Iris pigment epithelial cell (primary cell): ENCODE data around the gene ADAM33.

Source experiments
- DNase-seq: peaks from one replicate; pipeline ENCODE4 v3.0.0-alpha.2; 2011; ENCODE audit warnings: low read depth

The ADAM33 gene

DNA sequence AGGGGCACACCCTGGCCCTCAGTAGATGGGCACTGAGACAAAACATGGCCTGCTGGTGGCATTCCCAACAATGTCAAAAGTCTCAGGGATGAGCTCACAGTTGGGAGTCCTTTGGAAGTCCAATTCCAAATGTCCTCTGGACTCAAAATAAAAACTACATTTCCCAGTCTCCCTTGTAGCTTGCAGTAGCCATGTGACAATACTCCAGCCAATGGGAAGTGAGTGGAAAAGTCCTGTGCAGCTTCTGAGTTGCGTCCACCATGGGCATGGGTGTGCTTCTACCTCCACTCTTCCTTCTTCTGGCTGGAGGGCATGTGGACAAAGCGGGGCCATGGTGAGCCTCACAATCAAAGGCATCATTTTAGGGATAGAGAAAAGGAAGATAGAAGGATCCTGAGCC is 5.8 kb upstream of the ADAM33 start:
- DNase-seq = peak; percentile 54

DNA sequence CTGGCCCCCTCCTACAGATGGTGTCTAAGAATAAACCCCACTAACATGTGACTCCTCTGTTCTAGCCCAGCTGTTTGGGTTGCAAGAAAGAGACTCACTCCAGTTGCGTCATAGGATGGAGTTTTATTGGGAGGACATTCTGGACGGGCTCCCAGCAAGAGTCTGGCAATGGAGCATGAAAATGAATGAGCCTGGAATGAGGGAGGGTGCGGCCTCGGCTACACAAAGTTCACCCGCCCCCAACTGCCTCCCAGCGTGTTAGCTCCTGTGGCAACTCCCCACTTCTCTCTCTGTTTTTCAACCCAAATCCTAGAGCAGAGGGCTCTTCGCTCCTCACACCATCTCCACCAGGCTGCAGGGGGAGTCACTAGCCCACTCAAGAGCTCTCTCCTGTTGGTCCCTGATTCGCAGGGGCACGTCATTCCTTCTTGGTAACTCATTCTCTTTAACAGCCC is 5.1 kb upstream of the ADAM33 start:
- DNase-seq = peak; percentile 79

DNA sequence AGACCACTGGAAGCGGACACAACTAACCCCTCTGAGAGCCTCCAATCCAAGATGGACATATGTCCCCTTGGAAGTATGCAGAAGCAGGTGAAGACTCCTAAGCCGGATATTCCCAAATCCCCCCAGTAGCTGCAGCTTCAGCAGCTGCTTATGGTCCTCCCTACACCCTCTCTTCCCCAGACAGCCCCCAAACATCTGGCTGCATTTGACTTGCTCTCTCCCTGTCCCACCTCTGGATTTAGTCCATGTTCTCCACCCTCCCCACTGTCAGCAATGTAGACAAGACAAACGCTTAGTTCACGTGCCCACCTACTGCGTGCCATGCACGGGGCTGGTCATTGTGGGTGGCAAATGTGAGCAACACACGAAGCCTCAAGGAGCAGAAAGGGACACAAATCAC is 4.6 kb upstream of the ADAM33 start:
- no peak for DNase-seq

DNA sequence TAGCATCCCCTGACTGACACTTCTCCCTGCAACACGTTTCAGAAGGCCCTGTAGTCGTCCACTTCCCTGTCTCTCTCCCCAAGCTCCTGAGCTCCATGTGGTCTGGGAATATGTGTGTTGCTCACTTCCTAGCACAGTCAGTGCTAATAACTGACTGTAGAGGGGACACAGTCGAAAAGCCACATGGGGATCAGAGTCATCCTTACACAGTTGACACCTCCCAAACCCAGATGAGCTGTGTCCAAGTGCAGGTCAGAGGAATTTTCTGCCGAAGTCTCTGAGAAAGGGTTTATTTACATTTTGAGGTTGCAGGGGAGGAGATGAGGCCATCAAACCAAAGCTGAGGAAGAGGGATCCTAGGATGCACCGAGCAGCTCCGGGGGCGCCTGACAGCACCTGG is 3.5 kb upstream of the ADAM33 start:
- no peak for DNase-seq

DNA sequence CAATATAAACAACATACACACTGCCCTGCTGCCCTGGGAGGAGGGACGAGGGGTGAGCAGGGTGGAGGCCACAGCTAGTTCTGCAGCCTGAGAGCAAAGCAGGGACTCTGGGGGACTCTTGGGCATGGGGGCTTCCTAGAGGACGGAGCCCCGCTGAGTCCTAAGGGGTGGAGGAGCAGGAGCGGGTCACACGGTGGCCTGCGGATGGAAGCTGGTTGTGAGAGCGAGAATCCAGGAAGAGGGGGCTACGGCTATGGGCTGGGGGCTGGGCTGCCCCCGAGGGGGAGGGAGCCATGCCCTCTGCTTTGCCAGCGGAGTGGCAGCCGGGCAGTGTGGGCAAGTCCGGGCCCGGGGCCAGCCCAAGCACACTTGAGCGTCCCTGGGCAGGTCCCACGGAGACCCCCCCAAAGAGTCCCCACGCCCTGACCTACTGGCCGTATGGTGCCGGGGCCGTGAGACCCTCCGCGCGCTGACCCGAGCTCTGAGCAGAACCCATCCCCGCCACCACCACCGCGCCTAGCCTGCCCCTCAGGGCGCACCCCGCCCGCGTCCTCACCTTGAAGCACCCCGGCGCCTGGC is 369 bp downstream of the ADAM33 start:
- DNase-seq = no peak

DNA sequence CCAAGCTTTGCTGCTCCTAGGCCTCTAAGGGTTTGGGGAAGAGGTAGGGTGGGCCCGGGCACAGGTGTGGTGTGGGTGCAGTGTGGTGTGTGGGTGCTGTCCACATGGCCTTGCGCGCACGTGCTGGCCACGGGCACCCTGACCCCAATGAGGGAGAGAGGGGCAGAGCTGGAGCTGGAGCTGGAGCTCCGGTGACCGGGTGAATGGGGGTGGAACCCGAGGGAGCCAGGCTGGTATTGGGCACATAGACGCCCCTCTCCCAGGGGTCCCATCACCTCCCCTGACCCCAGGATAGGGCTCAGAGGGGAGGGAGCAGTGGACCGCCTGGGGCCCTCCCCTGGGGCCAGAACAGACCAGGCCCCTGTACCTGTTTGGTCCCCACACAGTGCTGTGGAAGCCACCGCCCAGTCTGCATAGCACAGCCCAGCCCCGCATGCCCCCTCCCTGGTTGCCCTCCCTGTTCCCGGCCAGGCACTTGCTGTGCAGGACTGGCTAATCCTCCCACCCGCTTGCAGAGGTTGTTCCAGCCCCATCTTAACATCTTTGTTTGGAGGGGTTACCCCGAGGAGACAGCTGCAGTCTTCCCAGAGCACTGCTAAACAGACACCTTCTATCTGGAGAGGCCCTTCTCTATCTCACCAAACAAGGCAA is 984 bp downstream of the ADAM33 start:
- DNase-seq = no peak

DNA sequence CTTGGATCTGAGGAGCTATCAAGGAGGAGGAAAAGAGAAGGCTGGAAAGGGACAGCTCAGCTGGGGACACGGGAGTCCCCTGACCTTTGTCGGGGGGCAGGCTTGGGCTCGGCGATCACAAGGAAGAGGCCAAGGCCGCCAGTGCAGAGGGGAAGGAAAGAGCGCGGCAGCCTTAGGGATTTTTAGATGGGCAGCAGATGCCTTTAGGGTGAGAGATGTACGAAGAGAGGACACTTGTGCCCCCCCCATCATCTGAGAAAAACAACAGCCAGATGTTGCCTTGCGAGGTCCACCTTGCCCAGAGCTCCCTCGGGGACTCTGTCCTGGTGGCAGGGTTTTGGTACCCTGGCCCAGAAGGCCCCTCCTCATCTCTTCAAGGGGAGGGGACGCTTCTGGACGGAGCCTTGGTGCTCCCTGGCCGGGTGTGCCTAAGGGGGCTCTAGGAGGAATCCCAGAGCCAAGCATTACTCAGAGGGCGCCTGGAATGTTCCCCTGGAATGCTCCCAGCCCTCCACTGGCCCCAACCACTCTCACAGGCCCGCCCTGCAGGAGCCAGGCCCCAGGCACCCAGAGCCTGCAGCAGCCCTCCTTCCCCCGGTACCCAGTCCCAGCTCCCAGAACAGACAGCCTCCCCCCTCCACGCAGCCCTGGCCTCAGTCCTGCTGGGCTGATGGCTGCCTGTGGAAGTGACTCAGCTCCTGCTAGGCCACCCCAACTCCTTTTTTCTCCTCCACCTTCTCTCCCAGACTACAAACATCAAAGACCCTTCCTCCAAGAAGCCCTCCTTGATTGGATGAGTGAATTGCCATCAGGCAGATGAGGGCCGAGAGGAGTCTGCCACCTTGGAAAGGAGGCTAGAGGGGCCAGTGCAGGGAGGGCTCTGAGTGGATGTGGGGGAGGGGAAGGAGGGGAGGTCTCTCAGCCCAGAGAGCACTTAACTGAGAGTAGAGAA is 1.8 kb downstream of the ADAM33 start:
- peak; percentile 43 for DNase-seq

DNA sequence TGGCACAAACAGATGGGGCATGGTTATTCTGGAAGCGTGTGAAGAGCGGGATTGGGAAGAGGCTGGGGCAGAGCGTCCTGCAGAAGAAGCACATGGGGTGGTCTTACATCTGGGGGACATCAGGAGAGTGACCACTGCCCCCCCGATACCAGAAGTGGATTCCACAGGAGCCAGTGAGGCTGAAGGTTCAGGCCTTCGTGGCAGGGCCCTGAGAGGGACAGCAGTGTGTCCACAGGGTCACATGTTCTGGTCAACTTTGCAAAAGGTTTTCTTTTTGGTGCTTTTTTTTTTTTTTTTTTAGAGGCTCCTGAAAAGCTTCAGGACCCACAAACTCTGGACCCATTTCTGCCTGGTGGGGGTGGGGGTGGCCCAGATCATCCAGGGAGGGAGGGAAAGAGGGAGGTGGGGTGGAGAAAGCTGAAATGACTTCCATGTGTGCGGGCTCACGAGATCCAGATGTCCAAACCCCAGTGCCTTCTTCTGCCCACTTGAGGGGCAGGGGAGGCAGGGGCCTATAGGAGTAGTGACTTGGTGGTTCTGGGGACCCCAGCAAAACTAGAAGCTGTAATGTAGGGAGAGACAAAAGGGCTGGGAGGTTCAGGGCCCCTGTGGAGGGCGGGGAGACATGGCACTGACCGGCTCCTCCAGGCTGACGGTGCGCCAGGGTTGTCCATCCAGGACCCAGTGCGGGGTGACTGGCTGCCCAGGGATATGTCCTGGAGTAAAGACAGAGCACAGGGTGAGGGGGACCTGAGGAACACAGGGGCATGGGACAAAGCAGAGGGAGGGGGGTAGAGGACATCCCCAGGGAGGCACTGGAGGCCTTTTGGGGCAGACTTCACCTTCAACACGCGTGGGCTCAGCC is 2.7 kb downstream of the ADAM33 start:
- DNase-seq = no peak

DNA sequence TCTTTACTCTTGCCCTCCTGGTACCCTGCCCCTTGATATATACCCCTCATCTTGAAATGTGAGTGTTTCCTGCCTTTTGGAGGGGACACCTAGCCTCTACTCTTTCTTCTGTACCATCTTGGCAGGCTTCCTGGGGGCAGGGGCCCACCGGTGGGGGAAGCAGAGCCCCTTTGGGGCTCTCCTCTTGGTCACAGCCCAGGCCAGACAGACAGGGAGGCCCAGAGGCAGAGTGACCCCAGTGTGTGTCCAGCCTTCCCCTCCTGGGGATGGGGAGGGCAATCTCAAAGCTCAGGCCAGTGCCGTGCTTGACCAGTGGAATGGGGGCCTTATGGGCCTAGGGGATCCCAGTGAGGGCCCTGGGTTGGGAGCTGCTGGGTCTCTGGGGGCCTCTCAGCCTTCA is 3.6 kb downstream of the ADAM33 start:
- DNase-seq = no peak

DNA sequence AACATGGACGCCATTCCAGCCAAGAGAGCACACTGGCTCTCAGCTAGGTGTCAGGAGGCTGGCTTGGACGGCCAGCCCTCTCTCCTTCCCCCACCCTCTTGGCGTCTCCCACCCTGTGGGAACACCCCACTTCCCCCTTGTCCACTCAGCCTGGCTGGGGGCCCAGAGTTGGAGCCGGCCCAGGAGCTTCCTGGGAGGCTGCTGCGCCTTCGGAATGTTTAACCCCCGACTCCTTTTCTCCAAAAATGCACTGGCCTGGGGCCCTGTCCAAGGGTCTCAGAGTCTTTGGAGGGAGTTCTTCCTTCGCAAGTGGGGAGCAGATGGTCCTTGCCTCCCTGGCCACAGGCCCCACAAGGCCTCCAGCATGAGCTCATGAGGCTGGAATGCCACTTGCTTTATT is 4.1 kb downstream of the ADAM33 start:
- DNase-seq = peak; percentile 22

DNA sequence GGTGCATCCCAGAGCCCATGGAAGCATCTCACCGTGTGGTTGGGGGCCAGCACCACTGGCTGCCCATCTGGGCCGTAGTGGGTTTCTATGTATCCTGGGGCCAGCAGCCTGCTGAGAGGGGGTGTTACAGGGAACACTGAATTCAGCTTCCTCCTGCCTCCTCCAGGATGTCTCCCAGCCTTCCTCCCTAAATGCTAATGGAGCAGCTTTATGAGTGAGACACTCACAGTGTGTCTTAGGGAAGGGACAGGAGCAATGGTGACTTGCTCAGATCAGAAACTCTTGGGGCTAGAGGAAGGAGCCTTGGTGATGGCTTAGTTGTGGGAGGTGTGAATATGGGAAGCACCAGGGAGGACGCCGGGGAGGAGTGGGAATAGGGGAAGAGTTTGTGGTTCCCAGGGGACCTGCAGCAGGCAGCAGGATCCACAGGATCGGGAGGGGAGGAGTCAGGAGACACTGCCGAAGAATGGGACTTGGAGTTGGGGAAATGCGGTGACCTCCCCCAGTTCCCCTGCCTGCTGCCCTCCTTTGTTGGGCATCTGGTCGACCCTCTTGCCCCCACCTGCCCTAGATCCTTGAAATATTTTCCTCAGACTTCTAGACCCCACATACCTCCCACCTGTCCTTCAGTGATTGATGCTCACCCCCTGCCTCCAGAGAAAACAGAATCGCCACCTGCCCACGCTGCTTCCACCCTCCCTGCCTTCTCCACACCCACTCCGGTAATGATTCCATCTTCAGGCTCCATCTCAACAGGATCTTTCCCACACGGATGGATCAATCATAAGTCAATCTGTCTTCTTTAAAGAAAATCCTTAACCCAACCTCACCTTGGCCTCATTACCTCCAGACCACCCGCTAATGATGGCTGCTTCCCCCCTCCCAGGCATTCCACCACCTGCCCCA is 6.6 kb downstream of the ADAM33 start:
- DNase-seq = no peak

DNA sequence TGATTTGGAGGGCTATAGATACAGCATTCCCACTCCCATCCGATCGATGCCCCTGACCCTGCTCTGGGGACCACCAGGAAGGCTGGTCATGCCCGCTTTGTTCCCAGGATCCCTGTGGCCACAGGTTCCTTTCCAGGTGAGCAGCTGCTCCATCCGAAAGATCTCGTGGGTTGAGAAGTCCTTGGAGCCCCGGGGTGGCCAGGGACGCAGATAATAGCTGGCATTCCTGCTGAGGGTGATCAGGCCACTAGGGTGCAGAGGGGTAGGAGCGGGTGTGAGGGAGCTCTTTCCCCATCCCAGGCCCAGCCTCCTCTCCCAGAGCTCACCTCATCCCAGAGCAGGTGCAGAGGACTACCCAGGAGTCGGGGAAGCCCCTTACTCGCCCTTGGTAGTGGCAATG is 7.4 kb downstream of the ADAM33 start:
- no peak for DNase-seq

DNA sequence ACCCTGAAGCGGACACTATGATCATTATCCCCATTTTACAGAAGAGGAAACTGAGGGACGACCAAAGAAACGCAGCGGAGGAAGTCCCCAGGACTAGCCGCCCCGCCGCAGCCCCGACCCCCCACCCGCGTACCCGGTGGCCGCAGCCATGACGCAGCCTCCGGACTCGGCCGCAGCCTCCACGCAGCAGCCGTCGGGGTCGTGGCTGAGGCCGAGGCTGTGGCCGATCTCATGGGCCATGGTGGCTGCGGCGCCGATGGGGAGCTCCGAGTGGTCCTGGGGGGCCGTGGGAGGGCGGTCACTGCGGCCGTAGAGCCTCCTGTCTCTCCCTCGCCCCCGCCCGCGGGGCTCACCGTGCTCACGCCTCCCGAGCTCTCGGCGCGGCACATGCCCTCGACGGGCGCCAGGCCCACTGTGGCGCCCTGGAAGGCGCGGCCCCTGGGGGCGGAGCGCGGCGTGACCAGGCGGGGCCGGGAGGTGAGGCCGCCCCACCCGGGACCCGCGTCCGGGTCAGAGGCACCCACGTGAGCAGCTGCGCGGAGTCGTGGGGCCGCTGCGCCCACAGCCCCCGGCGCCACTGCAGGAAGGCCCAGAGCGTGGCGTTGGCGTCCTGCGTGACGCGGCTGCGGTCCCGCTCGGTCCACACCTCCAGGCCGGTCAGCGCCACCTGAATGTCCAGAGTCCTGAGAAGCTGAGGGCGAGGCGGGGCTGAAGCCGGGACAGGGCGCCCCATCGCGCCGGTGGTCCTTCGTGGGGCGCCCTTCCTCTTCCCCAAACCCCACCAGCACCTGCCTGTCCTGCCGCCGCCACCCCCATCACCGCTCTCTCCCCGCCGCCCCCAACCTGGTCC is 8.4 kb downstream of the ADAM33 start:
- DNase-seq = no peak

DNA sequence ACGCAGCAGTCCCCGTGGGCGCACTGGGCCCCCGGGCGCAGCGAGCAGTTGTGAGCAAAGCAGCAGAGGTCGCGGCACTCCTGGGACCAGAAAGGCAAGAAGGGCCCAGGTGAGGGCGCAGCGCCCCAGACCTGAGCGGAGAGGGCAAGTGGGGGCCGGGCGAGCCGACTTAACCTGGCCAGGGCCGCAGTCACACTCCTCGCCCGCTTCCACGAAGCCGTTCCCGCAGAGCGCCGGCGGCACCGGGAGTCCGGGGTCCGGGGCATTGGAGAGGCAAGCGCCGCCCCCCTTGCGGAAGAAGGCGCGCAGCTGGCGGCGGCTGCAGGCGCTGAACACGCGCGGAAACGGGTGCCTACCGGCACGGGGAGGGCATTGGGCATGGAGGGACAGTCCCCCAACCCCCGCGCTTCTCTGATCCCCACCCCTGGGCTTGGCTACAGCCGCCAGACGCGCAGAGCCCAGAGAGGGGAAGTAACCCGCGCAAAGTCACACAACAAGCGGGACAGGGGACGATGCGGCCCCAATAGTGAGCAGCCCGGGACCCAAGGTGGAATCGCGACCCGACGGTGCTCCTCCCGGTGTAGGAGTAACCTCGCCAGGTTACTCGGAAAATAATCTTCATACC is 9.2 kb downstream of the ADAM33 start:
- DNase-seq = no peak

DNA sequence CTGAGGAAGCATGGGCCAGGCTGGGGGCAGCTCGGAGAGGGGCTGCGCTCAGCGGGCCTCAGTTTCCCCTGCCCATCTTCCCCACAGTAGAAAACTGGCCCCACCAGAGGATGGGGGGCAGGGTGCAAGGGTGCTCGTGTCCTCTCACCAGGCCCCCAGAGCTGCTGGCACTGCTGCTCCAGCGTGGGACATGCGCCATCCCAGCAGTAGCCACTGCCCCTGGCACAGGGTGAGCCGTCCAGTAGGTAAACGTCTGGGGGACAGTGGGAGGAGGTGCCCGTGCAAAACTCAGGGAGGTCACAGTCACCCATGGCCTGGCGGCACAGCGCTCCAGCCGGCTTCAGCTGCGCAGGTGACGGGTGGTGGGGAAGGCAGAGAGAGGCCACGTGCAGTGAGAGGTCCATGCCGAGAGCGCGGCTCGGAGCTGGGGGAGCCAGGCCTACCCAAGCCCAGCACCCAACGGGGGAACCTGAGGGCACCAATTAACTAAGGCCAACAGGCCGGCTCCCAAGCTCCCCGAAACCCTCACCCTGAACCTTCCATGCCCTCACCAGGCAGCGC is 9.7 kb downstream of the ADAM33 start:
- no peak for DNase-seq

DNA sequence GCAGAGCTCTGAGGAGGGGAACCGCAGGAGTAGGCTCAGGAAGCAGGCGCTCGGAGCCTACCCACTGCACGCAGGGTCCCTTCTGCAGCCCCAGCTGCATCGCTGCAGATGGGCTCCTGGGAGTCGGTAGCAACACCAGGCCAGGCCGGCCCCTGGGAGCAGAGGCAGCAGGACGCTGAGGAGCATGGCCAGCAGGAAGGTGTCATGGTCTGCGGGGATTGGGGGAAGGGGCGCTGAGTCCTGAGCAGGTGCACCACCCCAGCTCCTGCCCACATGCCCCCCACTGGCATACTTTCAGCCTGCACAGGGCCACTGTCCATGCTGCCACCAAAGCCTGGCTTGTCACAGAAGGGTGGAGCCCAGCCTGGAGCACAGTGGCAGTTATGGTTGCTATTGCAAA is 10.9 kb downstream of the ADAM33 start:
- DNase-seq = no peak

DNA sequence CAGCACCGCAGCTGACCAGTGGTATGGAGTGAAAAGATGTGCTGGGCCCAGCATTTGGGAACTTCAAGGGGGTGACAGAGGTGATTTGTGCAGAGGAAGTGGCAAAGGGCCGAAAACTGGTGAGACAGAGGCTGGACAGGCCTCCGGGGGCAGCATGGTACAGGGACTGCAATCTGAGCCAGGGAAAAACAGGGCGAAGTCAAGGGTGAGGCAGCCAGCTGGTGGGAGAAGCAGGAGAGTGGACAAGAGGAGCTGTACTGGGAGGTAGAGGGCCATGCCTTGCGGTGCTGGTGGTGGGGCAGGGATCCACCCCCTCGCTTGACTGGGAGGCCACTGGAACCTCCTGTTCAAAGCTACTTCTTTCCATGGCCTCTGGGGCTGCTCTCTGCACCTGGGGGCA is 11.3 kb downstream of the ADAM33 start:
- no peak for DNase-seq

DNA sequence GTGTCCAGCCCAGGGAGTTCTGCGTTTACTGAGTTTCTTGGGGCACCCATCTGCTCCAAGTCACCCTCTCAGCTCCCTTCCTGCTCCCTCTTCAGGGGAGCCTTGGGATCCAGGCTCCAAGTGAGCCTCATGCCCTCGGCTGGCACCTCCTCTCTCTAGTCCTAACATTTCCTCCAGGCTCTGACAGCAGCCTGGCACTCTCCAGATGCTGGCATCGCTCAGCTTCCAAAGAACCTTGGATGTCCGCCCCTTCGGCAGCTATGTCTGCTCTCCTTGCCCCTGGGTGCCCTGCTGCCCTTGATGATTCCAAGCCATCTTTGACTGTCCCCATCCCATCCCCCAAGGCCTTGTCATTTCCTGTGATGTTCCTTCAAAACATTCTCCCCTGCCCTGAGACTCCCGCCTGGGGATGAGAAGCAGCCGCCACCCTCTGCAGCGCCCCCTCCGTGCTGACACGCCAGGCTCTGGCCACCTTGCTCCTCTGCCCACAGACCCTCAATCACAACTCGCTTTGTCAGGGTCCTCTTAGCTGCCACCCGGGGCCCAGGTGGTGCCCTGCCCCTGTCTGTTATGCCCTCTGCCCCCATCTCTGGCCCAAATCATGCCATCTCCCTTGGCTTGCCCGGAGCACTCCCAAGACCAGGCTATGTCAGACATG is 12.0 kb downstream of the ADAM33 start:
- no peak for DNase-seq
